Ishikawa (cell line): ENCODE data around the gene GGT6.

Experiments
- CEBPB ChIP-seq: IDR thresholded peaks from 2 replicates; pipeline ENCODE4 v1.6.1; 2012
- TCF12 ChIP-seq: IDR thresholded peaks from 2 replicates; pipeline ENCODE4 v1.6.1; 2012; ENCODE audit warnings: low read depth
- ZBTB7A ChIP-seq: IDR thresholded peaks from 2 replicates; pipeline ENCODE4 v1.6.1; 2012; ENCODE audit warnings: low read depth

DNA sequence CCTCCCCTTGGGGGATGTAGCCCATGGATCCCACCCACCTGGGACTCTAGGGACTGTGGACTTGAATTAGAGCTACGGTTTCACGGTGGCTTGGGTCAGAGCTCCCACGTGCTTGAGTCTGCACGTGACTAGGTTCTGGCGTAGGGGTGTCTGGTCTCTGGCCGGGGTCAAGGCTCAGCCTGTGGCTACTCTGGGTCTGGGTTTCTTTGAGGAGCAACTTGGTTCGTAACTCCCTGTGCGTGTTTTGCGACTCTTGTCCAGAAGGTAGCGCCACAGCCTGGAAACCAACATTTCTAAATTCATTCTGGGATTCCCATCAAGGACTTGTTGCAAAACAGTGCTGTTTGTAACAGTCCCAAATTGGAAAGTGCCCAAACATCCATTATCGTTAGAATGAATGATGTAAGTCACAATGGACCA is 470 bp upstream of the GGT6 start:
- TF ChIP-seq TCF12 (no peak), CEBPB (no peak), ZBTB7A (no peak)
